B cell (primary cell): ENCODE data around the gene USP53. TPM values are rescaled to one million over a fixed set of nuclear protein-coding genes. Genes with fewer than 3 reads are reported as not detected.

Source experiments
- ATAC-seq: fragments of 200-7000 bp; cut with Tn5 transposase; one replicate; pipeline ENCODE4 v1.10.0; 2021; ENCODE audit warnings: low read depth, mild to moderate bottlenecking, moderate number of reproducible peaks, moderate library complexity
- CTCF ChIA-PET: fragments of 350-600 bp; sonication (Branson Sonifier 250); formaldehyde crosslinking; loops from one replicate; lab custom pipeline; 2021; ENCODE audit warnings: antibody characterized with exemption, inconsistent platforms; lab: Charles Lee
- POLR2A ChIA-PET: fragments of 350-600 bp; sonication (Branson Sonifier 250); formaldehyde crosslinking; loops from one replicate; lab custom pipeline; 2021; ENCODE audit warnings: antibody characterized with exemption; lab: Charles Lee
- DNase-seq: peaks from one replicate; pipeline ENCODE4 v3.0.0; 2013
- H2AFZ ChIP-seq: 2 replicates; pipeline ENCODE4 v1.6.1; 2012; ENCODE audit warnings: mild to moderate bottlenecking, low read depth, low read length; ENCODE audit not compliant: insufficient read depth, poor library complexity, severe bottlenecking
- H3K27ac ChIP-seq, 2 donors: 1 replicate in 1 of 2; 2 replicates in 1 of 2; pipeline ENCODE4 v1.5.1; 2012 to 2013; ENCODE audit warnings: low read length in 2 of 2, mild to moderate bottlenecking in 2 of 2, moderate library complexity in 1 of 2
- H3K27me3 ChIP-seq, 4 experiments: fragments of 200-600 bp in 1 of 4; sonication (generic) in 1 of 4; replicated peaks in 1 of 4; 1 replicate in 2 of 4; 2 replicates in 2 of 4; pipeline versions ENCODE4 v1.6.1 to v1.7.0; 2013 to 2016; ENCODE audit warnings: low read length in 3 of 4, mild to moderate bottlenecking in 2 of 4, mixed read lengths in 1 of 4, moderate library complexity in 1 of 4; ENCODE audit not compliant: insufficient read depth in 4 of 4, control insufficient read depth in 3 of 4; ENCODE audit errors: control extremely low read depth in 1 of 4
- H3K36me3 ChIP-seq, 2 experiments: replicated peaks in 1 of 2; 1 replicate in 1 of 2; 2 replicates in 1 of 2; pipeline versions ENCODE4 v1.6.1 to v1.7.1; 2013; ENCODE audit warnings: low read length in 1 of 2; ENCODE audit not compliant: insufficient read depth in 2 of 2, control insufficient read depth in 1 of 2; ENCODE audit errors: control extremely low read depth in 1 of 2, extremely low read depth in 1 of 2
- H3K4me1 ChIP-seq, 2 donors: fragments of 200-600 bp in 1 of 2; sonication (generic) in 1 of 2; 1 replicate in 1 of 2; 2 replicates in 1 of 2; pipeline versions ENCODE4 v1.5.1 to v1.6.1; 2013 to 2017; ENCODE audit warnings: low read length in 2 of 2; ENCODE audit not compliant: control insufficient read depth in 2 of 2, insufficient read depth in 2 of 2
- H3K4me2 ChIP-seq: replicated peaks from 2 replicates; pipeline ENCODE3; 2012; ENCODE audit warnings: mild to moderate bottlenecking, low read depth, low read length; ENCODE audit not compliant: poor library complexity, severe bottlenecking
- H3K4me3 ChIP-seq, 5 experiments: fragments of 200-600 bp in 1 of 5; sonication (generic) in 1 of 5; 1 replicate in 3 of 5; 2 replicates in 2 of 5; pipeline versions ENCODE4 v1.5.1 to v1.7.0; 2011 to 2016; ENCODE audit warnings: low read length in 4 of 5, mild to moderate bottlenecking in 4 of 5, low read depth in 2 of 5, control low read depth in 1 of 5, moderate library complexity in 1 of 5; ENCODE audit not compliant: insufficient read depth in 1 of 5; ENCODE audit errors: control extremely low read depth in 1 of 5, extremely low read depth in 1 of 5
- H3K79me2 ChIP-seq: fragments of 200-600 bp; sonication (generic); one replicate; pipeline ENCODE4 v1.6.0; 2016; ENCODE audit warnings: low read length; ENCODE audit not compliant: control insufficient read depth, insufficient read depth
- H3K9ac ChIP-seq: fragments of 200-600 bp; sonication (generic); 2 replicates; pipeline ENCODE4 v1.6.1; 2017; ENCODE audit warnings: mild to moderate bottlenecking, low read length, moderate library complexity
- H3K9me3 ChIP-seq, 3 donors: one replicate each; pipeline versions ENCODE4 v1.6.1 to v1.7.1; 2013; ENCODE audit warnings: low read length in 2 of 3; ENCODE audit not compliant: control insufficient read depth in 2 of 3, insufficient read depth in 1 of 3; ENCODE audit errors: control extremely low read depth in 1 of 3
- H4K20me1 ChIP-seq: 2 replicates; pipeline ENCODE4 v1.6.0; 2012; ENCODE audit warnings: mild to moderate bottlenecking, low read length; ENCODE audit not compliant: insufficient read depth, control insufficient read depth, poor library complexity, severe bottlenecking
- H3K27ac Mint-ChIP-seq: one replicate; pipeline ENCODE4 v1.8.0; 2021; ENCODE audit warnings: mixed read lengths
- H3K27me3 Mint-ChIP-seq: one replicate; pipeline ENCODE4 v1.8.0; 2021; ENCODE audit warnings: mixed read lengths
- H3K4me1 Mint-ChIP-seq: one replicate; pipeline ENCODE4 v1.8.0; 2021; ENCODE audit warnings: mixed read lengths
- H3K4me3 Mint-ChIP-seq: one replicate; pipeline ENCODE4 v1.8.0; 2021; ENCODE audit warnings: mixed read lengths
- H3K9me3 Mint-ChIP-seq: one replicate; pipeline ENCODE4 v1.8.0; 2022; ENCODE audit warnings: mixed read lengths; ENCODE audit not compliant: insufficient read depth
- EZH2 ChIP-seq: IDR thresholded peaks from 2 replicates; pipeline ENCODE4 v1.6.1; 2012; ENCODE audit warnings: borderline replicate concordance, low read depth, mild to moderate bottlenecking, moderate library complexity, low read length; ENCODE audit not compliant: insufficient read depth, poor library complexity, severe bottlenecking
- WGBS: methylation state at CpG from one replicate; pipeline ENCODE4 v1.1.5; 2013; ENCODE audit warnings: missing lambda C conversion rate; ENCODE audit not compliant: insufficient coverage; 5-methylcytosine and 5-hydroxymethylcytosine counted together
- intact Hi-C: fragments of 100-400 bp; cut with micrococcal nuclease; formaldehyde crosslinking; loops from one replicate; pipeline ENCODE4 v1.10.0; 2022
- polyA plus RNA-seq: library from polyadenylated mRNA; depleted of rRNA; stranded (reverse); fragments of >200 nt; gene quantifications from 2 replicates; pipeline ENCODE4 v1.2.3, GENCODE V29; 2012
- total RNA-seq, 2 donors: library from RNA; stranded (reverse); fragments of 120-200 nt in 1 of 2; gene quantifications; 1 replicate in 1 of 2; 2 replicates in 1 of 2; pipeline versions ENCODE4 v1.2.3 to v1.2.4, GENCODE V29; 2013 to 2022
- TF ChIP-seq, protein P1 (sequence below): fragments of 200-600 bp; IDR thresholded peaks from one replicate; pipeline ENCODE4 v1.8.0; 2022; ENCODE audit warnings: antibody characterized with exemption, mild to moderate bottlenecking

The USP53 gene
- total and polyA plus RNA-seq, 2 donors (not counting 1 experiment from before 2014, with no cell fraction given) = 12.9 to 45.0 TPM

GRCh38 chr4:119299741-119300100, 87.2 kb downstream of the USP53 start:
- TF ChIP-seq, protein P1, sequence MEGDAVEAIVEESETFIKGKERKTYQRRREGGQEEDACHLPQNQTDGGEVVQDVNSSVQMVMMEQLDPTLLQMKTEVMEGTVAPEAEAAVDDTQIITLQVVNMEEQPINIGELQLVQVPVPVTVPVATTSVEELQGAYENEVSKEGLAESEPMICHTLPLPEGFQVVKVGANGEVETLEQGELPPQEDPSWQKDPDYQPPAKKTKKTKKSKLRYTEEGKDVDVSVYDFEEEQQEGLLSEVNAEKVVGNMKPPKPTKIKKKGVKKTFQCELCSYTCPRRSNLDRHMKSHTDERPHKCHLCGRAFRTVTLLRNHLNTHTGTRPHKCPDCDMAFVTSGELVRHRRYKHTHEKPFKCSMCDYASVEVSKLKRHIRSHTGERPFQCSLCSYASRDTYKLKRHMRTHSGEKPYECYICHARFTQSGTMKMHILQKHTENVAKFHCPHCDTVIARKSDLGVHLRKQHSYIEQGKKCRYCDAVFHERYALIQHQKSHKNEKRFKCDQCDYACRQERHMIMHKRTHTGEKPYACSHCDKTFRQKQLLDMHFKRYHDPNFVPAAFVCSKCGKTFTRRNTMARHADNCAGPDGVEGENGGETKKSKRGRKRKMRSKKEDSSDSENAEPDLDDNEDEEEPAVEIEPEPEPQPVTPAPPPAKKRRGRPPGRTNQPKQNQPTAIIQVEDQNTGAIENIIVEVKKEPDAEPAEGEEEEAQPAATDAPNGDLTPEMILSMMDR = no peak
- no peak for TF ChIP-seq EZH2
- Mint-ChIP-seq H3K9me3 (no peaks in the 10 kb centered on the region), H3K4me1 (peaks cover 30% of the 10 kb centered on the region), H3K4me3 (peak overlapping the region; percentile 92), H3K27ac (peak overlapping the region; percentile 95), H3K27me3 (peaks cover 5% of the 10 kb centered on the region)
- ATAC-seq = peak; percentile 23
- Histone ChIP-seq H3K36me3 (peaks cover 0 to 26% of the 10 kb centered on the region in 2 experiments), H3K4me1 (peaks cover 17 to 21% of the 10 kb centered on the region in 2 donors), H3K27me3 (no peaks in the 10 kb centered on the region), H3K4me2 (peak overlapping the region; percentile 92), H4K20me1 (no peaks in the 10 kb centered on the region), H3K79me2 (peaks cover 32% of the 10 kb centered on the region), H3K9me3 (no peaks in the 10 kb centered on the region), H3K27ac (peak overlapping the region; percentile 91 to 92), H3K4me3 (peak overlapping the region; percentile 87 to 97 (median 94)), H3K9ac (peak overlapping the region; percentile 96), H2AFZ (peak overlapping the region; percentile 99)
- intact Hi-C loops = loop anchor here (1.0 to 10.0 kb wide), 5 partner anchors 87 to 1025 kb away; partner anchors contain the start of genes PDE5A, SEC24D and USP53
- 2% methylated on average over 8 of the region's 9 CpGs for WGBS
- no peak for DNase-seq
- POLR2A ChIA-PET = interaction anchor here (0.9 to 2.3 kb wide), 3 partner anchors 87 to 615 kb away, joined by 4 to 16 read pairs (median 5); partner anchors contain the start of genes METTL14, PDE5A and USP53
- CTCF ChIA-PET = interaction anchor here (0.8 to 1.8 kb wide), 8 partner anchors 8 to 615 kb away, joined by 3 to 7 read pairs (median 4); partner anchors contain the start of genes METTL14 and PDE5A
